ENCODE data around the gene KRT86.

DNA sequence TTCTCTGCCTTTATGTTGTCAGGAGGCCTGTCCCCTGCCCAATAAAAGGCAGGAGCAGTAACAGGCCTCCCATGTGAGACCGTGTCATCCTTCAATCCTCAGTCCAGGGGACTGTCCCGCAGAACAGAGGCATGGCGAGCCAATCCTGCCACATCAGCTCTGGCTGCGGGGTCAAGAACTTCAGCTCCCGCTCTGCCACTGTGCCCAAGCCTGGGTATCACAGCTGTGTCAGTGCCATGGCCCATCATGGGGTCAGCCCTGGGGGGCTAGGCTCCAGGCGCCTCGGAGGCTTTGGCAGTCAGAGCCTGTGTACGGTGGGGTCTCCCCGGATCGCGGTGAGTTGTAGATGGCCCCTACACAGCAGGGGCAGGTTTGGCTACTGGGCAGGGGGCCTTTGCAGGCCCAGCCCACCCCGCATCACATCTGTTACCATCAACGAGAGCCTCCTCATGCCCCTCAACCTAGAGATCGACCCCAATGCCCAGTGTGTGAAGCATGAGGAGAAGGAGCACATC, 66.7 kb downstream of the KRT86 start:
- TF ChIP-seq, protein P1, sequence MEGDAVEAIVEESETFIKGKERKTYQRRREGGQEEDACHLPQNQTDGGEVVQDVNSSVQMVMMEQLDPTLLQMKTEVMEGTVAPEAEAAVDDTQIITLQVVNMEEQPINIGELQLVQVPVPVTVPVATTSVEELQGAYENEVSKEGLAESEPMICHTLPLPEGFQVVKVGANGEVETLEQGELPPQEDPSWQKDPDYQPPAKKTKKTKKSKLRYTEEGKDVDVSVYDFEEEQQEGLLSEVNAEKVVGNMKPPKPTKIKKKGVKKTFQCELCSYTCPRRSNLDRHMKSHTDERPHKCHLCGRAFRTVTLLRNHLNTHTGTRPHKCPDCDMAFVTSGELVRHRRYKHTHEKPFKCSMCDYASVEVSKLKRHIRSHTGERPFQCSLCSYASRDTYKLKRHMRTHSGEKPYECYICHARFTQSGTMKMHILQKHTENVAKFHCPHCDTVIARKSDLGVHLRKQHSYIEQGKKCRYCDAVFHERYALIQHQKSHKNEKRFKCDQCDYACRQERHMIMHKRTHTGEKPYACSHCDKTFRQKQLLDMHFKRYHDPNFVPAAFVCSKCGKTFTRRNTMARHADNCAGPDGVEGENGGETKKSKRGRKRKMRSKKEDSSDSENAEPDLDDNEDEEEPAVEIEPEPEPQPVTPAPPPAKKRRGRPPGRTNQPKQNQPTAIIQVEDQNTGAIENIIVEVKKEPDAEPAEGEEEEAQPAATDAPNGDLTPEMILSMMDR (IDR thresholded peaks at IDR 0.05), result no peak
- TF ChIP-seq POLR2A (IDR thresholded peaks at IDR 0.05) (no peak), POLR2AphosphoS5 (IDR thresholded peaks at IDR 0.05) (no peak), EP300 (IDR thresholded peaks at IDR 0.05) (no peak)

Data from gastroesophageal sphincter (tissue), 3 donors.